Posterior cingulate gyrus (tissue), 11 donors: Measurements from ENCODE around the gene FBXW12.

ENCODE experiments used
- DNase-seq, 10 donors: peaks; one replicate each; pipeline versions ENCODE4 v3.0.0 to v3.0.0-alpha.2; 2020 to 2021; ENCODE audit warnings: mixed read lengths in 3 of 10
- intact Hi-C: fragments of 100-400 bp; cut with DNase I; formaldehyde crosslinking; loops from one replicate; pipeline ENCODE4 v1.15.1; 2023

FBXW12 gene

DNA sequence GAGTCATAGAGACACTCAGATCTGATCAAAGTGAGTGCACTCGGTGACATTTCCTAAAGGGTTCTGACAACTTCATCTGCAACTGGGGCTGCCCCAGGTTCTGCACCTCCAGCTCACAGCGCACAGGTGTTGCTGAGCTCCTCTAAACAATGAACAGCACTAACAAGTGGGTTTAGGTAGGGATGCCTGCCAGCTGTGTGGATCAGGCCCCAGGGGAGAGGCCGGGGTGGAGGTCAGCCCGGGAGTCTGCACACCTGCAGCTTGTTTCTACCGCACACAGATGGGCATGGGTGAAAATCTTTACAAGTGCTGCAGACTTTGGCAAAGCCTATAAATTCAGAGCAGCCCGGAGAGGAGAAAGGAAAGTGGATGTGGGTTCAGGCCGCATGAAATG lies 355 bp downstream of the FBXW12 start:
- DNase-seq: no peak
- intact Hi-C loops: no loop called here

DNA sequence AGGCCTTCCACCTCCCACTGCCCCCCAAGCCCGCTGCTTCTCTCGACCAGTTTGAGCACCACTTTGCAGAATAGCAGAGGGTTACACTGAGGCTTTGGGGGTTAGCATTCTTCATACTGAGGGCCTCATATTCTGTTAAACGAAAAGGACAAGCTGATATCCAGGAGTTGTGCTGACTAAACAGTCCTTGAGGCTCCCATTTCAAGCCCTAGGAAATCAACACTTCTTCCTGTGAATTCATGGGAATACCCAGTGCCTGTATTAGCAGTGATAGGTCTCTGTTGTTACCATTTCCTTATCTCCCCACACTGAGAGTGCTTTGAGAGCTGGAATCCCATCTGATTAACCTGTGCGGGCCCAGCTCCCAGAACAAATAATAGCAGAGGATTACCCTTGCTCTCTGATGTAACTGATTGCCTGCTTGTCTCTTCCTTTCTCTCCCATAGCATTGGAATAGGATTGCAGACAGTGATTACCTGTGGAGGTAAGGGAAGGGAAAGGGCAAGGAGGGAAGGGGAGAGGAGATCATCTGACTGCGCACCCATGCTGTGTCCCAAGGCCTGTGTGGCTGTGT lies 930 bp downstream of the FBXW12 start:
- no peak for DNase-seq
- intact Hi-C loops: no loop called here

DNA sequence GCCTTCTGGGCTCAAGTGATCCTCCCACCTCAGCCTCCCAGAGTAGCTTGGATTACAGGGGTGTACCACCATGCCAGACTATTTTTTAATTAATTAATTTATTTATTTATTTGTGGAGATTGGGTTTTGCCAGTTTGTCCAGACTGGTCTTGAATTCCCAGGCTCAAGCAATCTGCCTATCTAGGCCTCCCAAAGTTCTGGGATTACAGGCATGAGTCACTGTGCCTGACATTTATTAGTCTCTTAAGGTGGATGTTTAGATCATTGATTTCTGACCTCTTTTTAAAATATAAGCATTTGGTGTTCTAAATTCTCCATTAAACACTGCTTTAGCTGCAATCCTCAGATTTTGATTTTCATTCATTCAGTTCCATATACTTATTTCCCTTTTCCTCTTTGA lies 15.6 kb downstream of the FBXW12 start:
- intact Hi-C loops: no loop called here
- no peak for DNase-seq

DNA sequence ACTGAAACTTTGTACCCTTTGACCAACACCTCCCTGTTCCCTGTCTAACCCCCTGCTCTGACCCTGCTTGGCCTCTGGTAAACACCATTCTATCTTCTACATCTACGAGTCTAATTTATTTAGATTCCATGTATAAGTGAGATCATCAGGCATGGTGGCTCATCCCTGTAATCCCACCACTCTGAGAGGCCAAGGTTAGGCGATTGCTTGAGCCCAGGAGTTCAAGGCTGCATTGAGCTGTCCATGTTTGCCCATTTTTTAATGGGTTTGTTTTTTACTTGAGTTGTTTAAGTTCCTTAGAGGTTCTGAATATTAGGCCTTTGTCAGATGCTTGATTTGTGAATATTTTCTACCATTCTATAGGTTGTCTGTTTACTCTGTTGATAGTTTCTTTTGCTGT lies 16.9 kb downstream of the FBXW12 start:
- no peak for DNase-seq
- intact Hi-C loops: no loop called here

DNA sequence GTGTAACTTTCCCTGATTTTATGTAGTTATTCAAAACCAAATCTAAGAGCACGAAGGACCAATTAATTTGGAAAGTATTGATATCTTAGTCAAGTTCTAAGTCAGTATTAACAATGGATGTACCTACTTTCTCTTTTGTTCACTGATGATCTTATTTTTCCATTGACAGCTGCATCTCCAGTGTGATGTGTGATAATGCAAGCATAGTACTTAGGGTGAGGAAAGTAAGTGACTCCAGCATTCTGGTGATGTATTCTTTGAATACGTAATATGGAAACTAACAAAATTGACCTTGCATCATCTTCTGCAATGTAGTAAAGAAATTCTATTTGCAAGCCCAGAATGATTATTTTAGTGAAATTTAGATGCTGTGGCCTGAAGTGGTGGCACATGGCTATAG lies 22.4 kb downstream of the FBXW12 start:
- intact Hi-C loops: no loop called here
- DNase-seq: no peak

DNA sequence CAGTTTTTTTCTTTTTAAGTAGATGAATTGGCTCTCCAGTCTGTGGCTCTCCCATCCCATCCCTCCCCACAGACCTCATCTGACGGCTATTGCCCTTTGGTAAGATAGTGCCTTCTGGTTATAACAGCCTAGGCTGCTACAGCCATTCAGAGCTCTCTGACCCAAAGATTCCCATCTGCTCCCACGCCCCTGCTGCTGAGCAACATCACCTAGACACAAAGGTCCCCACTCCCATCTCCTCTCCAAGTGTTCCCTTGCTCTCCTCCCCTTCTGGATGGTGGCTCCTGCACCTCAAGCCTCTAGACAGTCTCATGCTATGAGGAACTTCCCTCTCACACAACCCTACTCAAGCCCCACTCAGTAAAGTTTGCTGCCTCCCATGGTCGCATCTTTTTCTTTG lies 23.7 kb downstream of the FBXW12 start:
- peak in 1 of 10 donors; percentile 45 for DNase-seq
- intact Hi-C loops: no loop called here

DNA sequence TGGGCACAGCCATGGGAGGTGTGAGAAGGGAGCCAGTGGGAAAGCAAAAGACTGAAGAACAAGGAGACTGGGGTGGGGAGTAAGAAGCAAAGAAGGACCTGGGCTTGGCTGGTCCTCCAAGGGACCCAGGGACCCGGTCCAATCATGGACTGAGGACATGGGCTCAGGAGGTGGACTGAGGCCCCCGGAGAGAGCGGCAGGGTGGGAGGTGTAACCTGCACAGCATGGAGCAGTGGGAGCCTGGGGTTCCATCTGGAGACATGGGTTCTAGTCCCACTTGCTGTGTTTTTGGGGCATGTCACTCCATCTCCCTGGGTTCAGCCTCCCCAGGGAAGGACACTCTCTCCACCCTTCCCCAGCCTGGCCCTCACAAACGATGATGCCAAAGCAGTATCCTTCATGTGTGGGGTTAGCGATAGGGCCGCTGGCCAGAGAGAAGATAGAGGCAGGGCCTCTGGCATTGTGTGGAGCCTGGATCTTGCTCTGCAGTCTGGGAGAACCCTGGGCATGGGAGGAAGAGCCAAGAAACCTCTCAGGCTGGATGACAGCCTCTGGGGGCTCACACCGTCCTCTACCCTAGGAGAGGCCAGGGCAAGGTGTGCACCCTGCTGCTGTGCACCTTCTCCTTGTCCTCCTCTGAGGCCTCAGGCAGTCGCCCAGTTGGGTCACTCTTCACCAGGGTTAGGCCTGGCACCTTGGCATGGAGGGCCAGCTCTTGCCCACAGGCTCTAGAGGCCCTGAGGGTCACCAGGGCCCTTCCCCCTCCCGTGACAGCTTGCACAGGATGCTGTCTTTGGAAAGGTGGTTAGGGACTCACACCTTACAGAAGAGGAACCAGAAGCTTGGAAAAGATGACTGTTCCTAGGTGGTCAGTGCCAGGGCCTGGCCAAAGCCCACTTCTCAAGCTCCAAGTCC lies 26.0 kb downstream of the FBXW12 start:
- peak in 1 of 10 donors; percentile 33 for DNase-seq

DNA sequence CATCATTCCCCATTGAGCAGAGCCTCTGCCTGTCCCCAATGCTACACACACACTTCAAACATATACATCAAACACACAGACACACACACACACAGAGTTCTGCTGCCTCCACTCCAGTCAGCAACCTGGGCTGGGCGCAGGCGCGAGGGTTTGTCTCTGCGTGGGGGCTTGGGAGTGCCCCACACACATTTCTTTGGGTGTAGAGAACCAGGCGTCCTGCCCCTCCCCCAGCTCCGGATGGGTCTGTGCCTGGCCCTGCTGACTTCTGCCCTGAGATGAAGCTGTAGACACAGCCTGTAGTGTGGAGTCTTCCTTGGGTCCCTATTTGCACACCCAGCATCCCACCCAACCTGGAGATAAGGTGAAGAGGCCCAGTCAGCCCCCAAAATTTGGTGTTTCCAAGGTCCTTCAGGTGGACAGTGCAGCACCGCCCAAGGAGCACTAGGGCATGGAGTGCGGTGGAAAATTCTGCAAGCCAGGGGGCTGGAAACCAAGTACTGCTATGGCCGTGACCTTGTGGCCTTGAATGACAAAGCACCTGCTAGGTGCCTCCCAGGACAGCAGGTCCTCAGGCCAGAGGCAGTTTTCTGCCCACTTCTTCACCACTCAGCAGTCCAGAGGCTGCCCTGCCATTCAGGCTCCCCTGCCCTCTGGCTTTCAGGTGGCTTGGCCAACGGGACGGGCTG lies 26.8 kb downstream of the FBXW12 start:
- peak in 3 of 10 donors; percentile 8 to 81 (median 54) for DNase-seq
- intact Hi-C loops: no loop called here

More for the DNA sequence above, 26.0 kb downstream of the FBXW12 start:
- intact Hi-C loops: no loop called here

DNA sequence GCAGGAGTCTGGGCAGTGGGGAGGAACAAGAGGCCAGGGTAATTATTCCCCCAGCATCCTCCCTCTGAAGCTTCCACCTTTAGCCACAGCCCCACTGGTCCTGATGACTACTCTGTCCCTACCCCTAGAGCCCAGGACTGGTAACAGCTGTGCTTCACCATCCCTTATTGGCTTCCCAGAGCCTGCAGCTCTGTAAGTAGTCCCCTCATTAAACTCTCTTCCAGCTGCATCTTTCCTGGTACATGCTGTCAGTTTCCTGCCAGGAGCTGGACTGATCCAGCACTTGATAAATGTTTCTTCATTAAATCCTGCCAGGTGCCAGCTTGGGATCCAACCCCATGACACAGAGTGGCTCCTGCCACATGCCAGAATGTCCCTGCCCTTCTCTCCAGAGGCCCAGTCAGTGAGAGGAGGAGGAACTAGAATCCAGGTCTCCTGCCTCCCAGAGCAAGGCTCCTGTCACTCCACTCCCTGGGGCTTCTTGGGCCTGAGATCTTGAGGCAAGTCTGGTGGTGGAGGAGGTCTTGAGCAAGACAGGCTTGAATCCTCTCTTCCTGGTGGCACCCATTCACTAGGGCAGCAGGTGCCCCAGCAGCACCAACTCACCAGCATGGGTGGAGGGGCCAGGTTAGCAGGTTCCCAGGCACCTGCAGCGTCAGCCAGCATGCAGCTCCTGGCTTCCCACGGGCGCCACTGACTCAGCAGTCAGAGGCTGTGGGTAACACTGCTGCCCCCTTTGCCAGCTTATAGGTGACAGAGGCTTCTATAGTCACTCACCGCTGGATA lies 27.6 kb downstream of the FBXW12 start:
- intact Hi-C loops: no loop called here
- peak in 3 of 10 donors; percentile 10 to 61 (median 49) for DNase-seq

DNA sequence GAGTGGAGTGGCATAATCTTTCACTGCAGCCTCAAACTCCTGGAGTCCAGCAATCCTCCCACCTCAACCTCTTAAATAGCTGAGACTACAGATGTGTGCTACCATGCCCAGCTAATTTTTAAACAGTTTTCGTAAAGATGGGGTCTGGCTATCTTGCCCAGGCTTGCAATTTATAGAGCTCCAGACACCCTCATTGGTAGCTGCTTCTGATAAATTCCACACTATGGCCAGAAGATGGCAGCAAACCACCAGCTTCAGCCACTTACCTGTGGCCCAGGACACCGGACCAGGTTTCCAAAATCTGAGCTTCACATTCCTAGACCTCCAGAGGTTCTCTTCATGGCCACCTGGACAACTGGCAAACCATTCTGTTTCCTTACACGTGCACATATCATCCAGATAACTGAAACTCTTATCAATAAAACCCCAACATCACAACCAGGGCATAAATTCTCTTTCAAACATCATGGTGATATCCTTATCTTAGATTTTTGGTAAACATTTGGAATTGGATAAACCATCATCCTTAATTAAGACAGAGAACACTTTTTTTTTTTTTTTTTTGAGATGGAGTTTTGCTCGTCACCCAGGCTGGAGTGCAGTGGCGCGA lies 28.9 kb downstream of the FBXW12 start:
- intact Hi-C loops: loop anchor here (1.0 kb wide), 1 partner anchor 35 kb away; no protein-coding TSS in a partner anchor
- DNase-seq: peak in 5 of 10 donors; percentile 54 to 88 (median 60)

DNA sequence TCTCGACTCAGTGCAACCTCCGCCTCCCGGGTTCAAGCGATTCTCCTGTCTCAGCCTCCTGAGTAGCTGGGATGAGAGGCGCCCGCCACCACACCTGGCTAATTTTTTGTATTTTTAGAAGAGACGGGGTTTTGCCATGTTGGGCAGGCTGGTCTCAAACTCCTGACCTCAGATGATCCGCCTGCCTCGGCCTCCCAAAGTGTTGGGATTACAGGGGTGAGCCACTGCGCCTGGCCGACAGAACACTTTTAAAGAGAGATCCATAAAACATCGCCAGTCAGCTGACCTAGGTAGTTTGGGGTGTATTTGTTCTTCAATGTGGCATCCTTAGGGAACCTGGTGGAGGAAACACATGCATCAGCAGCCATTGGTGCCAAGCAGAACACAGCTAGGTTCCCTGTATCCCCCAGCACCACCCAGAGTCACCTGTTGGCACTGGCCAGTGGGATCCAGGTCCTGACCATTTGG lies 29.4 kb downstream of the FBXW12 start:
- intact Hi-C loops: loop anchor here (1.0 kb wide), 1 partner anchor 35 kb away; no protein-coding TSS in a partner anchor
- DNase-seq: peak in 1 of 10 donors; percentile 65

DNA sequence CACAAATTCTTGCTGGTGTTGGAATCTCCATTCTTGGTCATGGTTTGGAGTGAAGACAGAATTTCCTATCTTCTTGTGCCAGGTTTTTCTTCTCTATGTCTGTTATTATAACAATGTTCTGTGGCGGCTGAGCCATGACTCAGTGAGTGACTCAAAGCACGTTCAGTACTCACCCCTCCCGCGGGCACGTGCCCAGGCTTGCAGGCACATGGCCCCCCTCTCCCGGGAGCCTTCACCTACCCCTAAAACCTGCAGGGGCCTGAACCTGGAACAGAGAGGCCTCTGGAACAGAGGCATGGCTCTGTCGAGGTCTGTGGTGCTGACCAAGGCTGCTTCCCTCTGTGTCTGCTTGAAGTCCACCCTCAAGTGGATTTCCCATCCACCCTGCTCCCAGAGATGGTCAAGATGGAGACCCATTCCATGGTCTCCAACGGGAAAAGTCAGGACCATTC lies 30.3 kb downstream of the FBXW12 start:
- intact Hi-C loops: no loop called here

DNA sequence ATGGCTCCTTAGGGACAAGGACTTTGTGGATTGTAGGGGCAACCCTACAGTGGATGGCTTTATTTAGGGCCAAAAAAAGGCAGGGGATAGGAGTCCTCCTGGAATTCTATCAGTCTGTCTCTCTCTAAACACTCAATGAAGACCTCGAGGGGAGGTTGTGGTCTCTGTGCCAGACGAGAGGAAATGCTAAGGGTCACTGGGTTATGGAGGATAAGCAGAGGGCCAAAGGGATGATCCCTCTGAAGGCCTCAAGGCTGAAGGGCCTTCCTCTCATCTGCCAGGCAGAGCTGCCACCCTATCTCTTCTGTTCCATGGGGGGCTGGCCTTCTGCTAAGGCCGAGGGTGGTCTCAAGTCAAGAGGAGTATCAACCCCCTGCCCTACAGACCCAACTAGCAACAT lies 30.9 kb downstream of the FBXW12 start:
- intact Hi-C loops: no loop called here
- DNase-seq: peak in 1 of 10 donors; percentile 35

More for the DNA sequence above, 30.3 kb downstream of the FBXW12 start:
- DNase-seq: peak in 7 of 10 donors; percentile 22 to 91 (median 75)

DNA sequence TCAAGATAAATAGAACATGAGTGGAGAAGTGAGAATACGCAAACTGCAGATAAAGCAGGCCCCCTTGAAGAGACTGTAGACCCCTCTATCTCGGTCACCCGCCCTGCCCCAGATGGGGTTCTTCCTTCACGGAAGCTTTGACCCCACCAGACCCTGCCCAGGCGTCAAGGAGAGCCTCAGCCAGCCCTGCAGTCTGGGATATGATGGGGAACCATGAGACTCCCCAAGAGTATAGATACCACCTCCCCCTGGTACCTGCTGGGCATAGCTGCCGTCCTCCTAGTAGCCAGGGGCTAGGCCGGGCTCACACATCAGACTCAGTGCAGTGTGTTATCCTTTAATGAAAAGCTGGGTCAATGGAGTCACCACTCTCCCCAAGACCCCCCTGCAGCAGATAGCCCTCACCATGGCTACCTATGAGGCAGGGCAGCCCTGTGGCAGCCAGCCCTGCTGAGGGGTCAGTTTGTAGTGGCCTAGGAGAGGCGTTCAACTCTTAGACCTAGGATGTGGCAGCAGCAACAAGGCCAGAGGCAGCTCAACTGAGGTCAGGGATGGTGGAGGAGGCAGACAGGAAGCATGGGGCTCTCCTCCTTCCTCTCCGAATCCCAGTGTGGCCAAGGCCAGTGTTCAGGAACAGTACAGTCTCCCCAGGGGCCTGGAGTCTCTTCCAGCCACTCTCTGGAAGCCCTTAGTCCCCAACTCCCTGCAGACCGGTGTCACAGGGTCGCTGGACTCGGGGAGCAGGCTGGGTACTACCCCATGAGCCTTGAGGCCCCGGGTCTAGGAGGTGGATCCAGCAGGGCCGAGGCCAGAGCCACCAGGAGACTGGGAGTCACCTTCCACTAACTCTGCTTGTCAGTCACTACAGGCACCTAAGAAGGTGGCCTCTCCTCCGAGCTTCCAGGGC lies 31.8 kb downstream of the FBXW12 start:
- intact Hi-C loops: no loop called here
- DNase-seq: peak in 3 of 10 donors; percentile 56 to 73 (median 71)

DNA sequence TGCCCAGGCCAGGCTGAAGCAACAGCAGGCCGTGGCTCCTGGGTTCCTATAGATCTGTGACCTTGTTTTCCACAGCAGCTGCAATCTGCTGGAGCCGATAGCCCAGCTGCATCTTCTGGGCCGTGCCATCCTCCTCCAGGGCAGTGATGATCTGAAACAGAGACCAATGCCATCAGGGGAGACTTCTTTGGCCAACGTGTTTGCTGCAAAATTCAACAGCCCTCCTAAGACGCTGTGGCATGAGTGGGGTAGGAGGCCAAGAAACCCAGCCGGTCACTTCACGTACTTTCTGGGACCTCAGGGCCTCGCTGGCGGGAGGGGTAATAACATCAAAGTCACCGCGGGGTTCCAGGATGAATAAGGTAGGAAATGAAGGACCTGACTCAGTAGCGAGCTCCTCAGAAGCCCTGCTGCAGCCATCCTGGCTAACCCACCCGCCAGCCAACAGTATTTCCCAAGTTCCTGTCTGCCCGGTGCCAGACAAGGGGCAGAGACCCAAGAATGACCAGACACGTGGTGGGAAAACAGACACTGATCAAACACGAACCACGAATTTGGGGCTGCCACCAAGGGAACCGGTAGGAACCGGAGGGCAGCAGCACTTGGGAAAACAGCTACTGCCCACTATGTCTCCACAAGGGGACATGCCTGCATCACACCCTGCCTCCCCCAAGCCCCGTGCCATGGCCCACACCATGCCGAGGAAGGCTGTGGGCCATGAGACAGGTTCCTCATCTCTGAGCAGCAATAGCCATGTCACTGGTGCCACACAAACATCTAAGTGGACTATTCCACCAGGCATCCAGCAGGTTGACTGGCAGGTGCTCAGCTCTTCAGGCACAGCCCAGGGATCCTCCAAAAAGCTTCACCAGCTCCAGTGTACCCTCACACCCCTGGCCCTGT lies 32.7 kb downstream of the FBXW12 start:
- DNase-seq: peak in 5 of 10 donors; percentile 7 to 75 (median 47)
- intact Hi-C loops: no loop called here

DNA sequence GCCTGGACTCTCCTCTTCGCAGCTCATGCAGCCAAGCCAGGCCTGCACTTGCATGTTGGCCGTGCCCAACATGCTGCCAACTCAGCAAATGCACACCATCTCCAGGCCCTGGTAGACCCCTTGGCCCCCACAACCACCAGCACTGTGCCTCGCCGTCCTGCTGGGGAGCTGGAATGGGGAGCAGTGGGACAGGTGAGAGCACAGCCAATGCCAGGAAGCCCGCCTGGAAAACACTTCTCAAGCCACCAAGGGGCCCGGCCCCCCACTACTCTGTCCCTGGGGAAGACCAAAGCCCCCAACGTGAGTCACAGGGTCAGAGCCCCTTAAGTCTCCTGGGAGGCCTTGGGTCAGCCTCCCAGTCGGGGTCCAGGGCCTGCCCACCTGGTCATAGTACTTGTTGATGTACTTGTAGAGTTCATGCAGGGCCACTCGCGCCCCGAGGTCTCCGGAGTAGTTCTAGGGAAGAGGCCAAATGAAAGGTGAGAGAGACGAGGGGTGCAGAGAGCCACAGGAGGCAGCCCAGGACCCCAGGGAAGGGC lies 33.4 kb downstream of the FBXW12 start:
- intact Hi-C loops: no loop called here
- peak in 4 of 10 donors; percentile 5 to 76 (median 68) for DNase-seq

DNA sequence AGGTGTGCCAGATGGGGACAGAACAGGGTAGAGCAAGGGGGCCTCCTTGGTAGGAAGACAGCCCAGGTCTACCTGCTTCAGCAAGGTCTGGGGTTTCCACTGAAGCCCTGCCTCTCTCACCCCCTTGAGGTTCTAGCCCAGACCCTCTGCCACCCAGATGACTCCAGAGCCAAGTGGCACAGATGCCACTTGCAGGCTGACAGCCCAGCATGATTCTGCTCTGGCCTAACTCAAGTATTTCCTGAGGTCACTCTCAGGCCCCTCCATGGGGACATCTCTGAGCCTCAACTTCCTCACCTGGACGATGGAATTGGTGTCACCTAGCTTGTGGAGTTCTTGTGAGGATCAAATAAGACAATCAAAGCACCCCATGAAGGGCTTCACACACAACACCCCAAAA lies 34.0 kb downstream of the FBXW12 start:
- intact Hi-C loops: no loop called here
- peak in 2 of 10 donors; percentile 24 to 43 for DNase-seq
